ENCODE measurements around the gene ITGB4.

ITGB4 gene

DNA sequence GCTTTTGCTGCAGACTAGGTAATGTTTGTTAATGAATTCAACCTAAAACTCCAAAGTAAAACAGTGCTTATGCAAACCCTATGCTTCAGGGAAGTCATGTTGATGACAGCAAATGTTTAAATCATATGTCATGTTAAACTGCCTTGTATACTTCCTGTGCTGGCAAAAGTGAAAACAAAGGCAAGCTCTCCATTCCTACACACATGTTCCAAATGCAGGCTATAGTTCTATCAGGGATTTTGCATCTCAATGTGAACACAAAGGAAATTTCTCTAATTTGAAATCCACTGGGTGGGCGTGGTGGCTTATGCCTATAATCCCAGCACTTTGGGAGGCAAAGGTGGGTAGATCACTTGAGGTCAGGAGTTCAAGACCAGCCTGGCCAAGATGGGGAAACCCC lies 82.6 kb downstream of the ITGB4 start:
- no peak for DNase-seq

- DNase-seq = no peak
Measured at GRCh38 chr17:75806822-75807500, 85.7 kb downstream of the ITGB4 start.

Data from NCI-H82 (cell line).